AG09309 (cell line): ENCODE measurements around the gene USP16.
"Not testable (repeated sequence)": the region's sequence is repeated elsewhere in the genome, so short reads cannot be mapped to it uniquely, and the experiment has no call there.

Source experiments
- DNase-seq: peaks from one replicate; pipeline ENCODE4 v3.0.0-alpha.2; 2010; ENCODE audit warnings: low read depth
- H3K4me3 ChIP-seq: 2 replicates; pipeline ENCODE4 v1.5.1; 2011; ENCODE audit warnings: mild to moderate bottlenecking, low read depth, low read length, moderate library complexity; ENCODE audit not compliant: control insufficient read depth
- TF ChIP-seq, protein P1 (sequence below): IDR thresholded peaks from 2 replicates; pipeline ENCODE4 v1.5.1; 2011; ENCODE audit warnings: mild to moderate bottlenecking, low read depth, low read length, inconsistent platforms; ENCODE audit not compliant: insufficient read depth, control insufficient read depth; ENCODE audit errors: missing control alignments

The USP16 gene

DNA sequence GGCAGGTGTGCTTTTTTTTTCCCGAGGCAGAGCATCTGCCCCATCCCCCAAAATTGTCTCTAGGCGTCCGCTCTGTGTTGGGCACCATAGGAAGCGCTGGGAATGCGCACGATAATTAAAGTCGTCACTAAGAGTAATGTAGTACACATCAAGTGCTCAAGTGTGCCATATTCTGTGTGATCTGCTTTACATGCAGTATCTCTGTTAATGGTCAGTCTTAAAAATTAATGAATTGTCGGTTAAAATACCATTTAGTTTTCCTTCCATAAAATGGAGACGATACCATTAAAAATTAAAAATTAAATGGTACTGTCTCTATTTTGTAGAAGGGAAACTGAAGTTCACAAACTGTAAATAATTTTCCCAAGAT lies 49.5 kb downstream of the USP16 start:
- TF ChIP-seq, protein P1, sequence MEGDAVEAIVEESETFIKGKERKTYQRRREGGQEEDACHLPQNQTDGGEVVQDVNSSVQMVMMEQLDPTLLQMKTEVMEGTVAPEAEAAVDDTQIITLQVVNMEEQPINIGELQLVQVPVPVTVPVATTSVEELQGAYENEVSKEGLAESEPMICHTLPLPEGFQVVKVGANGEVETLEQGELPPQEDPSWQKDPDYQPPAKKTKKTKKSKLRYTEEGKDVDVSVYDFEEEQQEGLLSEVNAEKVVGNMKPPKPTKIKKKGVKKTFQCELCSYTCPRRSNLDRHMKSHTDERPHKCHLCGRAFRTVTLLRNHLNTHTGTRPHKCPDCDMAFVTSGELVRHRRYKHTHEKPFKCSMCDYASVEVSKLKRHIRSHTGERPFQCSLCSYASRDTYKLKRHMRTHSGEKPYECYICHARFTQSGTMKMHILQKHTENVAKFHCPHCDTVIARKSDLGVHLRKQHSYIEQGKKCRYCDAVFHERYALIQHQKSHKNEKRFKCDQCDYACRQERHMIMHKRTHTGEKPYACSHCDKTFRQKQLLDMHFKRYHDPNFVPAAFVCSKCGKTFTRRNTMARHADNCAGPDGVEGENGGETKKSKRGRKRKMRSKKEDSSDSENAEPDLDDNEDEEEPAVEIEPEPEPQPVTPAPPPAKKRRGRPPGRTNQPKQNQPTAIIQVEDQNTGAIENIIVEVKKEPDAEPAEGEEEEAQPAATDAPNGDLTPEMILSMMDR: no peak
- no peak for DNase-seq
- H3K4me3 ChIP-seq: peak overlapping the region; percentile 79

DNA sequence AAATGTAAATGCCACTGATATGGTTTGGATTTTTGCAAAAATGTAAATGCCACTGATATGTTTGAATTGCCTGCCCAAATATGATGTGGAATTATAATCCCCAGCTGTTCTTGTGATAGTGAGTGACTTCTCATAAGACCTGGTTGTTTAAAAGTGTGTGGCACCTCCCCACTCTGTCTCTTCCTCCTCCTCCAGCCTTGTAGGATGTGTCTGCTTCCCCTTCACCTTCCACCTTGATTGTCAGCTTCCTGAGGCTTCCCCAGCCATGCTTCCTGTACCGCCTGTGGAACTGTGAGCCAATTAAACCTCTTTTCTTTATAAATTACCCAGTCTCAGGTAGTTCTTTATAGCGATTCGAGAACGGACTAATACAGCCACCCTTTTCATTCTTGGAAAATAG lies 50.3 kb downstream of the USP16 start:
- DNase-seq: no peak
- TF ChIP-seq, protein P1: no peak
- no peak overlapping the region for H3K4me3 ChIP-seq

DNA sequence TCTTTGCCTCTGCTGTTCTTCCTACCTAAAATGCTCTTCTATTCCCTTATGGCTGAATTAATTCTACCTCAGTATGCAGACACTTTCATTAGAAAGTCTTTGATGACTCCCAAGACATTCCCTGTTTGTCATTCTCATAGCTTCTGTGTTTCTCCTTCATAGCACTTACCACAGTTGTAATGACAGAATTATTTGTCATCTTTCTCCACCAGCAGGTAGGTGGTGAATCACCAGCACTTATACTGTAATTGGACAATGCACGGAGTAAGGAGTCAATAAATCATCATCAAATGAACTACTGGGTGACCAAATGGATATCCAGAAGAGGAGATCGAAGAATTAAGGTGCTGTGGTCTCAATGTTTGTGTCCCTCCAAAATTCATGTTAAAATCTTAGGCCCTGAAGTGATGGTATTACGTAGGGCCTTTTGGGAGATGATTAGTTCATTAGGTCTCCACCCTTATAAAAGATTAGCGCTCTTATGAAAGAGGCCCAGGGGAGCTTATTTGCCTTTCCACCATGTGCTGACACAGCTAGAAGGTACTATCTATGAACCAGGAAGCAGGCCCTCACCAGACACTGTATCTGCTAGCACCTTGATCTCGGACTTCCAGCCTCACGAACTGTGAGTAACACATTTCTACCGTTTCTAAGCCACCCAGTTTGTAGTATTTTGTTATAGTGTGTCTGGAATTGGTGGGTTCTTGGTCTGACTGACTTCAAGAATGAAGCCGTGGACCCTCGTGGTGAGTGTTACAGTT lies 51.4 kb downstream of the USP16 start:
- no peak overlapping the region for H3K4me3 ChIP-seq
- TF ChIP-seq, protein P1: no peak
- DNase-seq: no peak

DNA sequence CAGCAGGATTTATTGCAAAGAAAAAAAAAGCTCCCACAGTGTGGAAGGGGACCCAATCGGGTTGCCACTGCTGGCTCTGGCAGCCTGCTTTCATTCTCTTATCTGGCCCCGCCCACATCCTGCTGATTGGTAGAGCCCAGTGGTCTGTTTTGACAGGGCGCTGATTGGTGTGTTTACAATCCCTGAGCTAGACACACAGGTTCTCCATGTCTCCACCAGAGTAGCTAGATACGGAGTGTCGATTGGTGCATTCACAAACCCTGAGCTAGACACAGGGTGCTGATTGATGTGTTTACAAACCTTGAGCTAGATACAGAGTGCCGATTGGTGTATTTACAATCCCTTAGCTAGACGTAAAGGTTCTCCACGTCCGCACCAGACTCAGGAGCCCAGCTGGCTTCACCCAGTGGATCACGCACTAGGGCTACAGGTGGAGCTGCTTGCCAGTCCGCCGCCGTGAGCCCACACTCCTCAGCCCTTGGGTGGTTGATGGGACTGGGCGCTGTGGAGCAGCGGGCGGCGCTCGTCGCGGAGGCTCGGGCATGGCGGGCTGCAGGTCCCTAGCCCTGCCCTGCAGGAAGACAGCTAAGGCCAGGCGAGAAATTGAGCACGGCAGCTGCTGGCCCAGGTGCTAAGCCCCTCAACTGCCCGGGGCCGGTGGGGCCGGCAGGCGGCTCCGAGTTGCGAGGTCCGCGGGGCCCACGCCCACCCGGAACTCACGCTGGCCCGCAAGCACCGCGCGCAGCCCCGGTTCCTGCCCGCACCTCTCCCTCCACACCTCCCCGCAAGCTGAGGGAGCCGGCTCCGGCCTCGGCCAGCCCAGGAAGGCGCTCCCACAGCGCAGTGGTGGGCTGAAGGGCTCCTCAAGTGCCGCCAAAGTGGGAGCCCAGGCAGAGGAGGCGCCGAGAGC lies 52.5 kb downstream of the USP16 start:
- H3K4me3 ChIP-seq, DNase-seq: not testable (repeated sequence)

DNA sequence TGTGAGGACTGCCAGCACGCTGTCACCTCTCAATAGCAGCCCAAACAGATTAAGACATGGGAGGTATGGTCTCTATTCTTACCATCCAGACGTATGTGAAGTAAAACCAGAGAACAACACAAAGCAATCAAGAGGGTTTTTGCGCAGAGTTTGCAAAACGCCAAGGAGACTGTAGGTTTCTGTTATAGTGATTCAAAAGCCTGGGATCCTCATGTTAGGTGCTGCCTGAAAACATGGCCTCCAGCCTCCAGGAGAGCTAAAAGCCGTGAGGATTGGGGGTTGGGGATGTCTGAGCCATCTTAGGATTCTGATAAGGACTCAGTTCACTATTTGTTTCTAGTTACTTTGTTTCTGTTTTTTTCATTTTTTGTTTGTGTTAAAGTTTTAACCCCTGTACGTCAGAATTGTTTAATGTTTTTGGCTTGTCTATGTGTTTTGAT lies 53.2 kb downstream of the USP16 start:
- TF ChIP-seq, protein P1: no peak
- no peak for DNase-seq
- H3K4me3 ChIP-seq: no peak overlapping the region

DNA sequence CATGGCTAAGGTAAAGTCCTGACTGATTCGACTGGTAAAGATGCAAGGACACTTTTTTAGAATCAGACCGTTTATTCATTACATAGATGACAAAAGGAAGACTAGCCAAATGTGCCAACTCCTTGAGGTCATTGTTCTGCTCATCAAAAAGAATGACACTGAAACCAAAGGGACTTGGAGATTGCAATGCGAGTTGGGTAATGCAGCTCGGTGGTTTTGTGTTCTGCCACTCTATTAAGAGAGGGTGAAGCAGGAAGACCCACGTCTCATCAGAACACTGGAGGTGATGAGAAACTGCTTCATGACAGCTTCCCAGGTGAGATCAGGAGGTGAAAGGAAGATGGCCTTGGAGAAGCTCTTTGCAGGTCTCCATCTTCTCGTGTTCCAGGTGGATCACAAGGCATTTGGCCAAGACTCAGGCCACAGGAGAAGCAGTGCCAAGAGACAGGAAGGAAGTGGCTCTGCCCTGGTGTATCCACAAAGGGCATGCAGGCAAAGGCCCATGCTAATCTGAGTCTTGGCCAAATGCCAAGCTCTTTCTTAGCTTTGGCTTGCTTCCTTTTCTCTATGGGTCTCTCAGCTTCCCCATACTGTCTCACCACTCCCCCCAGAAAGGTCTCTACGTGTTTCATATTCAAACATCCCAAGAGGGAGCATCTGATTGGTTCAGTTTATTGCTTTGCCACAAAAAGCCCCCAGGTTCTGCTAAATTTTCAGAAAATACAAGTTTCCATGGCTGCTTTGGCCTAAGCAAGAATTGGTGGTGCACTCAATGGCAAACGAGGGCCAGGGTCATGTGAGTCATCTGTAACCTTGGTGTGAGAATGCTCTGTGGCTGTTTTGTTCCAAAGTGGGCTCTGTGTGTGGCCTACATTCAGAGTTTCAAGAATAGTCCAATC lies 54.6 kb downstream of the USP16 start:
- DNase-seq: no peak
- TF ChIP-seq, protein P1: no peak

More for the DNA sequence above, 54.6 kb downstream of the USP16 start:
- no peak overlapping the region for H3K4me3 ChIP-seq
